Thoracic aorta (tissue), 2 donors: ENCODE measurements around the gene LGI4. TPM values are rescaled to one million over a fixed set of nuclear protein-coding genes. Genes with fewer than 3 reads are reported as not detected.
A peak's percentile ranks its signal among the peaks of the same experiment; 100 is the strongest.
"Not testable (repeated sequence)": the region's sequence is repeated elsewhere in the genome, so short reads cannot be mapped to it uniquely, and the experiment has no call there.

Source experiments
- ATAC-seq: fragments of 150-250 bp; one replicate; pipeline ENCODE4 v1.8.0; 2017; ENCODE audit warnings: low read depth; ENCODE audit not compliant: insufficient number of reproducible peaks, low FRiP score
- DNase-seq: peaks from one replicate; pipeline ENCODE4 v3.0.0-alpha.2; 2020; ENCODE audit warnings: low spot score
- H3K27ac ChIP-seq, 2 donors: fragments of 200-600 bp; sonication (generic); 1 replicate in 1 of 2; 2 replicates in 1 of 2; pipeline ENCODE4 v1.5.1; 2016; ENCODE audit warnings: mild to moderate bottlenecking in 2 of 2, moderate library complexity in 2 of 2
- H3K27me3 ChIP-seq: fragments of 200-600 bp; sonication (generic); replicated peaks from 2 replicates; pipeline ENCODE4 v1.6.0; 2016; ENCODE audit warnings: mild to moderate bottlenecking; ENCODE audit not compliant: insufficient read depth
- H3K36me3 ChIP-seq: fragments of 200-600 bp; sonication (generic); one replicate; pipeline ENCODE4 v1.5.1; 2016
- H3K4me1 ChIP-seq, 2 donors: fragments of 200-600 bp; sonication (generic); 1 replicate in 1 of 2; 2 replicates in 1 of 2; pipeline versions ENCODE4 v1.5.1 to v1.6.0; 2016; ENCODE audit warnings: low read depth in 2 of 2, mild to moderate bottlenecking in 1 of 2; ENCODE audit not compliant: control insufficient read depth in 1 of 2
- H3K4me3 ChIP-seq: fragments of 200-600 bp; sonication (generic); 2 replicates; pipeline ENCODE4 v1.5.1; 2016; ENCODE audit warnings: mild to moderate bottlenecking
- H3K9me3 ChIP-seq: fragments of 200-600 bp; sonication (generic); 2 replicates; pipeline ENCODE4 v1.5.1; 2016
- CTCF ChIP-seq: fragments of 200-600 bp; sonication (generic); IDR thresholded peaks from one replicate; pipeline ENCODE4 v1.5.1; 2019; ENCODE audit warnings: antibody characterized with exemption
- total RNA-seq, 2 donors: library from RNA; depleted of rRNA; stranded (reverse); fragments of >200 nt; gene quantifications; one replicate each; pipeline versions ENCODE4 v1.1.0 to v1.2.3, GENCODE V29; 2016

Gene LGI4
- total RNA-seq, 2 donors from 2014 or later: 7.9 to 17.4 TPM

GRCh38 chr19:35136231-35136630 is 1.4 kb upstream of the LGI4 start:
- Histone ChIP-seq H3K4me3 (no peak overlapping the region), H3K4me1 (peaks cover 12 to 40% of the 10 kb centered on the region in 2 donors), H3K9me3 (no peaks in the 10 kb centered on the region), H3K27me3 (no peaks in the 10 kb centered on the region), H3K36me3 (no peaks in the 10 kb centered on the region), H3K27ac (no peak overlapping the region)
- TF ChIP-seq CTCF: no peak
- DNase-seq: no peak
- ATAC-seq: no peak

DNA sequence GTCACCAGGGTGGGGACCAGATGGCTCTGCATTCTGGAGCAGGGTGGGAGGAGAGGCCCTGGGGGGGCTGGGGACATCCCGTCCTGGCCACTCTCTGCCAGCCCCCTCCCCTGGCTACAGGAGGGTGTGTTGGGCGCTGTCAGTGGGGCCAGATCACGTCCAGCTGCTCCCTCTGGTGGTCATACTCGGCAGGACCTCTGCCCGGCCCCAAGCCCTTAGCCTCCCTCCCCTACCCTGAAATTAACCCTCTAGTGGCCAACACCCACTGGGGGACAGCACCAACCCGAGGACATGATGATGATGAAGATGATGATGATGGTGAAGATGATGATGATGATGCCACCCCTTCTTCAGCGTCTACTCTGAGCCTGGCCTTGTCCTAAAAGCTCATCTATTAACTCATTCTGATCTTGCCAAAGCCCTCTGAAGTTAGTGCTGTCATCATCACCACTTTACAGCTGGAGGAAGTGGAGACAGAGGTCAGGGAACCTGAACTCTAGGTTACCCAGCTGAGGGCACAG is 590 bp upstream of the LGI4 start:
- peak; percentile 97 for TF ChIP-seq CTCF
- Histone ChIP-seq H3K9me3 (no peaks in the 10 kb centered on the region), H3K27me3 (no peaks in the 10 kb centered on the region), H3K4me3 (peak overlapping the region; percentile 62), H3K27ac (peak overlapping the region; percentile 11 to 73), H3K4me1 (peaks cover 9 to 35% of the 10 kb centered on the region in 2 donors), H3K36me3 (no peaks in the 10 kb centered on the region)
- DNase-seq: no peak
- ATAC-seq: peak; percentile 62

GRCh38 chr19:35133826-35134225 is 1.0 kb downstream of the LGI4 start:
- DNase-seq: no peak
- no peak for ATAC-seq
- TF ChIP-seq CTCF: no peak
- Histone ChIP-seq H3K27me3 (no peaks in the 10 kb centered on the region), H3K36me3 (no peaks in the 10 kb centered on the region), H3K27ac (no peak overlapping the region), H3K4me1 (peaks cover 4 to 26% of the 10 kb centered on the region in 2 donors), H3K9me3 (no peaks in the 10 kb centered on the region), H3K4me3 (no peak overlapping the region)

GRCh38 chr19:35132254-35132653 is 2.6 kb downstream of the LGI4 start:
- no peaks in the 10 kb centered on the region for H3K36me3 ChIP-seq
- peaks cover 0 to 19% of the 10 kb centered on the region in 2 donors for H3K4me1 ChIP-seq
- TF ChIP-seq CTCF: no peak
- DNase-seq (no peak), ATAC-seq (no peak)
- no peaks in the 10 kb centered on the region for H3K27me3 ChIP-seq
- H3K4me3 ChIP-seq: no peak overlapping the region
- H3K27ac ChIP-seq: no peak overlapping the region
- no peaks in the 10 kb centered on the region for H3K9me3 ChIP-seq

DNA sequence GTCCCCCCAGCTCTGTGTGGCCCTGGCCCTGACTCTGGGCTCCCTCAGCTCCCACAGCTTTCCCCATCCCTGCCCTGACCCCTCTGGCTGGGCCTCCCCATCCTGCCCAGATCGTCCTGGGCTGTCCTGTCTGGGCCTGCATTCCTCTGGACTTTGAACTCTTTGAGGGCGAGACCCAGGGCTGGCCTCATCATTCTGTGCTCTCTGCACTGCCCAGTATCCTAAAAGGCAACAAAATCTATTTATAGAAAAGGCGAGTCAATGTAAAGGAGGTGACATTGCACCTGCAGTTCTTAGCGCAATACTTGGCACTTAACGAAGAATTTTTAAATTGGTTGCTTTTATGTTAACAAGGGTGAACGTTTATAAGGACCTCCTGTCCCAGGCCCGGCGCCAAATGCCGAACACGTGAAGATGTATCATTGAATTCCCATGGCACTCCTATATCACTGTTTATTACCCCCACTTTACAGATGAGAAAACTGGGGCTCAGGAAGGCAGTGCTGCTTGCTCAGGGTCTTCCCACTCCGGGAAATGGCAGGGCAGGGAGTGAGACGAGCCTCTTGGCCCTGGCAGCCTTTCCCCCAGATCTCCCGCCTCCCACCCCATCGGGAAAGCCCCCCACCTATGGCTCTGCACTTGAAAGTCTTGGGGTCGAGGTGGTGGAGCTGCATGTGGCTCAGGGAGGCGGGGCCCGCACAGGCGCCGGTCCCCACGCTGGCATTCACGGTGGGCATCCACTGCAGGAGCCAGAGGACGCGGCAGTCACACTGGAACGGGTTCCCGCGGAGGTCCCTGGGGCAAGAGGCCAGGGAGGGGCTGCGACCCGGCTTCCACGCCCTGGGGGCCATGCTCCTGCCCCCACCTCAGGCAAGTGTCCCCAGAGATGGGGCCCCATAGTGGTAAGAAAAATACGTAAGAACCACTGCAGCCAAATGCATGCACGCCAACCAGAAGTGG is 3.8 kb downstream of the LGI4 start:
- H3K9me3 ChIP-seq: no peaks in the 10 kb centered on the region
- TF ChIP-seq CTCF: no peak
- no peaks in the 10 kb centered on the region for H3K27me3 ChIP-seq
- H3K4me3 ChIP-seq: no peak overlapping the region
- ATAC-seq: no peak
- H3K4me1 ChIP-seq: peaks cover 0 to 25% of the 10 kb centered on the region in 2 donors
- no peak overlapping the region for H3K27ac ChIP-seq
- no peaks in the 10 kb centered on the region for H3K36me3 ChIP-seq
- DNase-seq: no peak

DNA sequence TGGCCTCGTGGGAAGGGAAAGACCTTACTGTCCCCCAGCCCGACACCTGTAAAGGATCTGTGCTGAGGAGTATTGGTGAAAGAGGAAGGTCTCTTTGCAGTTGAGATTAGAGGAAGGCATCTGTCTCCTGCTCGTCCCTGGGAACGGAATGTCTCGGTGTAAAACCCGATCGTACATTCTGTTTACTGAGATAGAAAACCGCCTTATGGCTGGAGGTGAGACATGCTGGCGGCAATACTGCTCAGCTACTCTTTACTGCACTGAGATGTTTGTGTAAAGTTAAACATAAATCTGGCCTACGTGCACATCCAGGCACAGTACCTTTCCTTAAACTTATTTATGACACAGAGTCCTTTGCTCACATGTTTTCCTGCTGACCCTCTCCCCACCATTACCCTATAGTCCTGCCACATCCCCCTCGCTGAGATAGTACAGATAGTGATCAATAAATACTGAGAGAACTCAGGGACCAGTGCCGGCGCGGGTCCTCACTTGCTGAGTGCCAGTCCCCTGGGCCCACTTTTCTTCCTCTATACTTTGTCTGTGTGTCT is 5.1 kb downstream of the LGI4 start:
- not testable (repeated sequence) for DNase-seq, H3K4me3 ChIP-seq, H3K27me3 ChIP-seq, H3K36me3 ChIP-seq, H3K9me3 ChIP-seq, ATAC-seq, H3K27ac ChIP-seq
- peaks cover 3 to 20% of the 10 kb centered on the region in 2 donors for H3K4me1 ChIP-seq
